Fibroblast of upper back skin (primary cell): ENCODE data around the gene EDN2.
A peak's percentile ranks its signal among the peaks of the same experiment; 100 is the strongest.

Source experiments
- DNase-seq: peaks from one replicate; pipeline ENCODE4 v3.0.0-alpha.2; 2013

The EDN2 gene

GRCh38 chr1:41482001-41482765 lies 2.3 kb downstream of the EDN2 start:
- no peak for DNase-seq

GRCh38 chr1:41481109-41481775 lies 3.2 kb downstream of the EDN2 start:
- no peak for DNase-seq

GRCh38 chr1:41480204-41481108 lies 4.0 kb downstream of the EDN2 start:
- DNase-seq = no peak

GRCh38 chr1:41479808-41480160 lies 4.7 kb downstream of the EDN2 start:
- no peak for DNase-seq

- peak; percentile 66 for DNase-seq
These were observed 5.3 kb downstream of the EDN2 start for GRCh38 chr1:41479000-41479807.

- no peak for DNase-seq
These were observed 6.2 kb downstream of the EDN2 start for GRCh38 chr1:41478118-41478748.

GRCh38 chr1:41476807-41477361 lies 7.6 kb downstream of the EDN2 start:
- DNase-seq = no peak

GRCh38 chr1:41475859-41476567 lies 8.5 kb downstream of the EDN2 start:
- no peak for DNase-seq

GRCh38 chr1:41475346-41475745 lies 9.1 kb downstream of the EDN2 start:
- no peak for DNase-seq

GRCh38 chr1:41474490-41475271 lies 9.8 kb downstream of the EDN2 start:
- no peak for DNase-seq

- DNase-seq = no peak
These were observed 10.6 kb downstream of the EDN2 start for GRCh38 chr1:41473738-41474362.

GRCh38 chr1:41471658-41472057 lies 12.8 kb downstream of the EDN2 start:
- DNase-seq = no peak

GRCh38 chr1:41469706-41470105 lies 14.8 kb downstream of the EDN2 start:
- DNase-seq = no peak

- no peak for DNase-seq
These were observed 16.2 kb downstream of the EDN2 start for GRCh38 chr1:41468122-41468762.

GRCh38 chr1:41467673-41468072 lies 16.8 kb downstream of the EDN2 start:
- no peak for DNase-seq

GRCh38 chr1:41466146-41466545 lies 18.3 kb downstream of the EDN2 start:
- DNase-seq = no peak

GRCh38 chr1:41465741-41466140 lies 18.7 kb downstream of the EDN2 start:
- no peak for DNase-seq

GRCh38 chr1:41464885-41465284 lies 19.6 kb downstream of the EDN2 start:
- DNase-seq = peak; percentile 32

- no peak for DNase-seq
These were observed 21.0 kb downstream of the EDN2 start for GRCh38 chr1:41463516-41463915.

GRCh38 chr1:41462680-41463004 lies 21.8 kb downstream of the EDN2 start:
- no peak for DNase-seq
